ENCODE results near the gene MAT2A.
"Not testable (repeated sequence)": the region's sequence is repeated elsewhere in the genome, so short reads cannot be mapped to it uniquely, and the experiment has no call there.

MAT2A gene

GRCh38 chr2:85547859-85548607 is 9.1 kb downstream of the MAT2A start:
- no peak for DNase-seq

GRCh38 chr2:85548608-85548900 is 9.6 kb downstream of the MAT2A start:
- no peak for DNase-seq

- DNase-seq: no peak
Measured at GRCh38 chr2:85549095-85549494, 10.1 kb downstream of the MAT2A start.

DNA sequence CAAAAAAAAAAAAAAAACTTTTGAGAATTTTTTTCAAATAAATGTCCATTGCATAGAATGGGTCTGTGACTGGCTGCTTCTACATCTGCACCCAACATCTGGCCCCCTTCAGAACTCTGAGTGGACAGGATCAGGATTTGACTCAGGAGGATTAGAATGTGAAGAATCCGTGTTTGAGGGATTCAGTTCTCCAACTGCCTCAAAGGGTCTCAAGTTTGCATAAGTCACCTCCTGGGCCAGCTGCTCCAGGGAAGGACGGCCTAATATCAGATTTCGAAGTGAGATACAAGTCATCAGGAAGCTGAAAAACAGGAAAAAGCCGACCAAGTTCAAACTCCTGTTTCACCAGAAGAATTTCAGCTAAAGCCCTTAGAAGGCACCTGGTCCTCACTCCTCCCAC is 10.9 kb downstream of the MAT2A start:
- no peak for DNase-seq

- no peak for DNase-seq
Measured at GRCh38 chr2:85550486-85550885, 11.5 kb downstream of the MAT2A start.

GRCh38 chr2:85551698-85552678 is 13.0 kb downstream of the MAT2A start:
- DNase-seq: peak; percentile 43

DNA sequence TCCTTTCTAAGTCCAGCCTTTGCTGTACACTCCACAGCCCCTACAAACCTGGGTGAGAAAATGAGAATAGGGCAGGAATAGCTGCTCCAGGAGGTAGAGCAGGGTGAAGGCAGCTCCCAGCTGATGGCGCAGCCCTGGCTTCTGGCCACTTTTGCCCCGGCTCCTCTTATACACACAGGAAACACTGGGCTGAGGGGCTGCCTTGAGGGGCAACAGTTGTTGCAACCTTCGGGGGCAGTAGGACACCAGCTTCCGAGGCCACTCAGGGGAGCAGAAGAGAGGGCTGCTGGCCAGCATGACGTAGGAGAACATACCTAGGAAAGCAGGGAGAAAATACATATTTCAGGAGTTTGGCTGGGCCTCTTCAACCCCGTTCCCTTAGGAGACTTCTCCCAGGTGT is 14.2 kb downstream of the MAT2A start:
- no peak for DNase-seq

- DNase-seq: no peak
Measured at GRCh38 chr2:85554980-85555612, 16.1 kb downstream of the MAT2A start.

GRCh38 chr2:85557130-85557529 is 18.2 kb downstream of the MAT2A start:
- DNase-seq: no peak

DNA sequence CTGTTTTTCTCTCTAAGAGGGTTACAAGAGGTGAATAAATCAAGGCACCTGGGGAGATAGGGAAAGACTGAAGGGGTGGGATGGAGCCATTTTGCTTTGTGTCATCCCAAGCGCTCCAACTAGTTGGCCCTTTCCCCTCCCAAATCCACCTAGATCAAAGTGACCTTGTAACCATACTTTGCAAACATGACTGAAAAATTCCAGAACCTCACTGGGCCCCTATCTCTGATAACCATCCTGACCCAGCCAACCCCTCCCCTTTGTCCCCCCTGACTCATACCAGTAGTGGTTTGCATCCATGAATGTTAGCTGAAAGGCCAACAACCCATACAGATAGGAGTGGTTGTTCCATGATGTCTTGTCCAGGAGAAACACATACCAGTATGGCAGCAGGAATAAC is 19.2 kb downstream of the MAT2A start:
- DNase-seq: no peak

GRCh38 chr2:85560403-85560726 is 21.4 kb downstream of the MAT2A start:
- DNase-seq: not testable (repeated sequence)

DNA sequence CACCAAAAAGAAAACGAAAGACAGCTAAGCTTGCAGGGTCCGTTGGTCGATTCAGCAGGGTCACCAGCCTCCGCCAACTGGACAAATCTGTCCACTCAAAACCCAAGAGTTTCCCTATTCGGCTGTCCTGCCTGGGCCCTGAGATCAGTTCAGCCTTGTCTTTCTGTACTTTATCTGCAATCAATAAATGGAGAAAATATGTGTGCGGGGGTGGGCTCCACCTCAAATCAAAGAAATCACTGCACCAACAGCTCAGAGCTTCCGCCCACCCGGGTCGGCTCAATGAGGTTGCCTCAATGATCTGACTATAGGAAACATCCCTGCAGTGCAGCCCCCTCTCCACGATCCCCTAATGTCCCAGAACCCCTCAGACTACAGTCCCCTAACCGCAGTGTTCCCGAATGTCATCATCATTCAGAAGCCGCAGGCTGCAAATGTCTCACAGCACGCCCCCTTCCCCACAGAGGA is 21.9 kb downstream of the MAT2A start:
- no peak for DNase-seq

GRCh38 chr2:85561280-85562212 is 22.6 kb downstream of the MAT2A start, which contains the start of gene GGCX:
Gene GGCX, minus strand, starts transcription at chr2:85561493. Its CDS starts 65 bp downstream, at chr2:85561428.
- peak; percentile 90 for DNase-seq

DNA sequence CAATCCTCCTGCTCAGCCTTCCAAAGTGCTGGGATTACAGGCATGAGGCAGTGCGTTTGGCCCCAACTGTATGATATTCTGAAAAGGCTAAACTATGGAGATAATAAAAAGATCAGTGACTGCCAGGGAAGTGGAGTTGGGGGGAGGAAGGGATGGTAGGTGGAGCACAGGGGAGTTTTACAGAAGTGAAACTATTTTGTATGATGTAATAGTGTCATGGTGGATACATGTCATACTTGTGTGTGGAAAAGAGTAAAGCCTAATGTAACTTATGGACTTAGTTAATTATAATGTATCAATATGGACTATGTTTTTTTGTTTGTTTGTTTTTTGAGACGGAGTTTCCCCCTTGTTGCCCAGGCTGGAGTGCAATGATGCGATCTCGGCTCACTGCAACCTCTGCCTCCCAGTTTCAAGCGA is 25.2 kb downstream of the MAT2A start:
- DNase-seq: no peak

GRCh38 chr2:85566265-85566664 is 27.3 kb downstream of the MAT2A start:
- DNase-seq: no peak

GRCh38 chr2:85575739-85576138 is 36.8 kb downstream of the MAT2A start:
- no peak for DNase-seq

GRCh38 chr2:85577063-85577385 is 38.1 kb downstream of the MAT2A start:
- DNase-seq: no peak

GRCh38 chr2:85577386-85578242 is 38.6 kb downstream of the MAT2A start, which contains the start of gene VAMP8:
Gene VAMP8, plus strand, starts transcription at chr2:85577586. Its CDS starts 61 bp downstream, at chr2:85577647.
- peak; percentile 63 for DNase-seq

- DNase-seq: no peak
Measured at GRCh38 chr2:85578243-85579180, 39.5 kb downstream of the MAT2A start.

- no peak for DNase-seq
Measured at GRCh38 chr2:85579266-85579935, 40.4 kb downstream of the MAT2A start.
